Measurements from ENCODE around the gene TBCD.
A peak's percentile ranks its signal among the peaks of the same experiment; 100 is the strongest.

Gene TBCD

DNA sequence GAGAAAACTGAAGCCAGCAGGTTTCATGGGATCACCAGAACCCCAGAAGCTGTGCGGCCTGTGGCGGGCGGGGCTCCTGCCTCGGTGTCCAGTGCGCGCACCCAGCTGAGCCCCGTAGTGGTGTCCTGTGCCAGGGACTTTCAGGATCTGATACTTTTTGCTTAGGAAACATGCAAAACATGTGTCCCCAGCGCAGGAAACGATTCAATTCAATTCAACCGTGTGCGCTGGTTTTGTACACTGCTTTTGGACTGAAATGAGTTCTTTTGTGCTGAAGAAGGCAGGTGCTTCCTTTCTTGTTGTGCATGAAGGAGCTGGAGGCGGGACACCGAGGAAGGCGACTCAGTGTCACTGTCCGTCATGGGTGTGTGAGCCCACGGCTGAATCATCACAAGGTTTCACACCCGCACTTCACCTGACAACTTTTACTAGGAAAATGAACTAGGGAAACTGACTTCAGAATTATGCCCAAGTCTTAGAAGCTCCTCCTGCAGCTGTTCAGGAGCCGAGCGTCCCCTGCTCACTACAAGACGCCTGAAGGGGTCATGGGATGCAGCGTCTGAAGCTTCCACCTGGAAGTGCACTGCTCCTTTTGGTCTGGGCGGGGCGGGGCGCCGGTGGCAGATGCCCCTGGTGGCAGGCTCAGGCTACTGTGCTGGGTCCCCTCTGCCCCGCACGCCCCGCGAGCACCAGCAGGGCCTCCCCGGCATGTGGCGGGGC, 119.4 kb downstream of the TBCD start:
- peak in 6 of 42 donors; percentile 28 to 72 (median 60) for DNase-seq
- intact Hi-C loops (cut with DNase I) = no loop called here

DNA sequence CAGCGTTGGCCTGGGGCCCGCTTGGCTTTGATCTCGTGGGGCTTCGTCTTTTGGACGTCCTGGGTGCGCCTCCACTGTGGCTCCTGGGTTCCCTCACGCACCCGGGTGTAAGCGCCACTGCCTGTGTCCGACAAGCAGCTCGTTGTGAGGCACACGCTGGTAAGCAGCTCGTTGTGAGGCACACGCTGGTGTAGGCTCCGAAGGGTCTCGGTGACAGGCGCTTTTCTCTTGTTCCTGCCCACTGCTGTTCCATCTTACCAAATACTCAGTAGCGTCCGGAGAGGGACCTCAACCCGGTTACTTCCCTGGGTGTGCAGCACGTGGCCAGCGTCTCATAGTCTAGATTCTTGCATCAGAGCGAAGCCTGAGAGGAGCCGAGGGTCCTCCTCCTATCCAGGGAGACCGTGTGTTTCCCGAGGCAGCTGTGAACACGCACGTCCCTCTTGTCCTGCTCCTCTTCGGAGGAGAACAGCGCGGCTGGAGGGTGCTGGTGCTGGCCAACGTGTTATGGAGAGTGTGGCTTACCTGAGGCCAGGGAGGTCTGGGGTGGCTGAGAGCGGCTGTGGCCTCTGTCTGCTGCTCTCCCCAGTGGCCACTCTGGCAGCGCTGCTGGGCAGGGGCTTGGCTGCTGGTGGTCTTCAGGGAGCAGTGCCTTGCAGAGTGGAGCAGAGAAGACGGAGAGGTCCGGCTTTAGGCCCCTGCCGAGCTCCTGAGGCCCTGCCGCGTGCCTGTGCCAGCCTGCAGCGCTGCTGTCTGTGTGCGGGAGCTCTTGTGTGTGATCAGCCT, 120.1 kb downstream of the TBCD start:
- intact Hi-C loops (cut with DNase I) = no loop called here

DNA sequence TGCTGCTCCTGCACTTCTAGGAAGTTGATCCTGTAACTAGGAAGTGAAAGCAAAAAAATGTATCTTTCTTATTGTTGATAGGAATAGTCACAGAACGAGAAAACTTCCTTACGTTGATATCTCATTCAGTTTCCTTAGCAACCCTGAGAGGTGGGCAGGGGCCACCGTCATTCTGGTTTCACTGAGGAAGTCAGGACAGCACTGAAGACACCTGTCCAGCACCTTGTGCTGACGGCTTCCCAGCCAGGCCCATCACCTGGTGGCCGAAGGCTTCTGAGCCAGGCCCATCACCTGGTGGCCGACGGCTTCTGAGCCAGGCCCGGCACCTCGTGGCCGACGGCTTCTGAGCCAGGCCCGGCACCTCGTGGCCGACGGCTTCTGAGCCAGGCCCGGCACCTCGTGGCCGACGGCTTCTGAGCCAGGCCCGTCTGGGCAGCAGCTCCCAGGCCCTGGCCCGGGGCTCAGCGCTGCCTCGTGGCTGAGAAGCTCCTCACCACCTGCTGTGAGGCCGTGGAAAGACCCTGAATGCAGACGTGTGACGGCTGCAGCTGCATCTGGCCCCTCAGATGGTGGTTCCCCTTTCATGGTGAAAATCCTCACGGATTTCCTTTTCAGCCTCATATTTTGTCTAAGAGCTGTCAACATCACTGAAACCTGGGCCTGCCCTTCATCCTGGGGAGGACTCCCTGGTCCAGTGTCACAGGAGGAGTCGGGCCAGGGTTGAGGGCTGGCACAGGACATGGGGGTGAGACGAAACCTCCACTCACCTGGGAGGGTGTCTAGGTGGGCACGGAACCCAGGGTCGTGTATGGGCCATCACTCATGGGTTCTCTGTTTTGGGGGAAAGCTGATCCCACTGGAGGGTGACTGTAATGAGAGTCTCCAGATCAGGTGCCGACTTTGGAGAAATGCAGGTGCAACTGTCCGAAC, 121.0 kb downstream of the TBCD start:
- intact Hi-C loops (cut with DNase I) = no loop called here

More for the DNA sequence above, 120.1 kb downstream of the TBCD start:
- no peak for DNase-seq

DNA sequence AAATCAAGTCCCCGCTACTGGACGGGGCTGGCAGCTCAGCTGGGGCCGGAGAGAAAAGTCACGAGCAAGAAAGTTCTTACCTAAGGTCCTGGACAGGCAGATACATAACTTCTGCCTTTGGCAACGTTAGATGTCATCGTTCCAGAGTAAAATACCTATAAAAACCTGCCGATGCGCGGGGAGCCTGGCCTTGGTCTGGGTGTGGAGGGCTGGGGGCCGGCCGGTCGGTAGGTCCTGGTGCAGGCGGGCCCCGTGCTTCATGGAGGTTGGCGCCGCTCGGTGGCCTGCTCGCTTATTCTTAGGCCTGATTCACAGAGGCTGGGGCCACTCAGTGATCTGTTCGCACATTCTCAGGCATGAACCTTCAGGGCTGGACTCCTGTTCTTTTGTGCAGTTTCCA, 121.7 kb downstream of the TBCD start:
- intact Hi-C loops (cut with DNase I) = no loop called here
- DNase-seq = no peak

More for the DNA sequence above, 121.0 kb downstream of the TBCD start:
- no peak for DNase-seq

DNA sequence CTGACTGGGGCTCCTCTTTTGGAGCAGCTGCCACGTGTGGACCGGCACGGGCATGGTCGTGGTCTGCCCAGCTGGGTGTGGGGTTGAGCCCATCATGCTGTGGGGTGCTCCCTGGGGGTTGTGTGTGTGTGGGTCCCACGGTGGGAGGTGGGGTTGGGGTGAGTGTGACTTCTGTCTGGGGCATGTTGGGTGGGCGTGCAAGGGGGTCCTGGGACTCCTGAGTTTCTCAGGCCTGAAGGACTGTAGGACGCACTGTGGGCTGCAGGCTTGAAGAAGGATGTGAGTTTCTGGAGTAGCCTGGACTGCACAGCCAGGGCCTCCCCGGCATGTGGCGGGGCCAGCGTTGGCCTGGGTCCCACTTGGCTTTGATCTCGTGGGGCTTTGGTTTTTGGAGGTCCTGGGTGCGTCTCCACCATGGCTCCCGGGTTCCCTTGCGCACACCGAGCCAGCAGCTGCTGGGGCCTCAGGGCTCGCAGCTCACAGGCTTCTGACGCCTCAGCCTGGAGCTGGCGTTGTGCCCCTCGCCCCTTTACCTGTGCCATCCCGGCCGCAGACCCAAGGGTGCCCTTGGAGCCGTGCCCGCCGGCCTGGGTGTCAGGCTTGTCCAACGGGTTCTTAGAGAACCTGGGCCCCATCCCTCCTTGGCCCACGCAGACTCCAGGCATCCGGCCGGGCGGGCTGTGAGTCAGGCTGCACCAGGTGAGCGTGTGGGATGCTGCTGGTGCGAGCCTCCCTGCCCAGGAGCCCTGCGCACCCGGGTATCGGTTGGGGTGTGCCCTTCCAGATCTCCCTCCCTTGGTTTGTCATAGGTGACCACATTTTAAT, 122.4 kb downstream of the TBCD start:
- intact Hi-C loops (cut with DNase I) = no loop called here
- no peak for DNase-seq

DNA sequence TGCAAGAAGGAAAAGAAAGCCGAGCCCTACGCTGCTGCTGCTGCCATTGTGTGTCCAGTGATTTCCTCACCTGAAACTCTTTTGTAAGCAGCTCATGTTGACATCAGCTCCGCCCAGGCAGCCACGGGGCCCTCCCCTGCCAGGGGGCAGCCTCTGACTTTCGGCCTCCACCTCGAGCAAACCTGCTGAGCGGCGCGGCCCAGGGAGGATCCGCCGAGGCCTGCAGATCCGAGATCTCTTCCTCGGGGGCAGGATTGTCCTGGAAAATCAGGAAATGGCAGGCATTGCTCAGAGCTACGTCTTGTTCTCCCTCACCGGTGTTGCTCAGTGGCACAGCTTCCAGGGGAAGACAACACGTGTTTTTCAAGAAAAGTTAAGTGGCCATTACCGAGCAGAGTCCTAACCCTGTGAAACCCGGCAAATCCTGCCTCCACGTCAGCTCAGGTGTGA, 123.6 kb downstream of the TBCD start:
- intact Hi-C loops (cut with DNase I) = no loop called here
- no peak for DNase-seq

DNA sequence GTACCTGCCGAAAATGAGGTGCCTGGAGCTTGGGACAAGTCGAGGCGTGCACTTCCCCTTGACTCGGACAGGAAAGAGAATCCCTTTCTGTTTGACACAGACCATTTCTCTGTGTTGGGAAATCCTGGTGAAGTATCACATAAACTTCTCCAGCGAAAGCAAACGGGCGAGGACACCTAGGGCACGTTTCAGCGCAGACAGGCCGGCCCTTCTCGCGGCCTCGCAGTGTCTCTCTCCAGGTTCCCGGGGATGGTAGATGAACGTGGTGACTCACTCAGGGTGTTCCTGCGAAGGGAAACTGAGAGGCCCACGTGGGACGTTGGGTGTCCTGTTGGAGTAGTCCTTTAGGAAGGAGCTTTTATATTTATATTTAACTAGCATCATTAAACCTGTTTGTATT, 124.3 kb downstream of the TBCD start:
- intact Hi-C loops (cut with DNase I) = no loop called here
- DNase-seq = no peak

DNA sequence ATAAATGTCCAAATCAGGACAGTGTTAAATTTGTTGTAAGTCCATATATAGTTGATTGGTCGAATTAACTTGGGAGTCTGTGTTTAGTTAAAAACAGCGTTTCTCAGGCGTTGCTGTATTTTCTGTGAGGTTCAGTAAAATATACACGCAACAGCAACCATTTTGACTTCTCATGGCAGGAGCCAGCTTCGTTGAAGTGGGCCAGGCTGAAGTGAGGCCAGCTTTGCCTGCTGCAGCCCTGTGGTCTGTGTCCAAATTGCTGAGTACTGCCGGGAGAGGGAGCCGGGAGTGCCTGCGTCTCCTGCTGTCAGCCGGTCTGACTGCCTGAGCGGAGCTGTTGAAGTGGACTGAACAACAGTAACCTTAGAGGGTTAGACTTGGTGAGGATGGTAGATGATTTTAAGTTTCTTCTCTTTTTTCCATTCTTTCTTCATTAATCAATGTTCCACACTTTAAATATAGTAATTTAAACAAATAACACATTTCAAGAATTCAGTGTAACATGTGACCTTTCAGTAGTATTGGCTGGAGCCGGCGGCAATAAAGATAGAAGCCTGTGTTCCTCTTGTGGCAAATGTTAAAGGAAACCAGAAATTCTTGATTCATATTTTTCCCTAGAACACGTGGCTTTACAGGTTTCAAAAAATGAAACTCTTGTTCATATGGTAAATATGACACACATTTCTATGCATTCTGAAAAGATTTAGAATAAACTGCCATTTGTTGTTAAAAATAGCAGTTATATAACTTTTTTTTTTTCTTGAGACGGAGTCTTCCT, 124.9 kb downstream of the TBCD start:
- intact Hi-C loops (cut with DNase I) = no loop called here
- DNase-seq = peak; percentile 59 to 90 (median 78)

DNA sequence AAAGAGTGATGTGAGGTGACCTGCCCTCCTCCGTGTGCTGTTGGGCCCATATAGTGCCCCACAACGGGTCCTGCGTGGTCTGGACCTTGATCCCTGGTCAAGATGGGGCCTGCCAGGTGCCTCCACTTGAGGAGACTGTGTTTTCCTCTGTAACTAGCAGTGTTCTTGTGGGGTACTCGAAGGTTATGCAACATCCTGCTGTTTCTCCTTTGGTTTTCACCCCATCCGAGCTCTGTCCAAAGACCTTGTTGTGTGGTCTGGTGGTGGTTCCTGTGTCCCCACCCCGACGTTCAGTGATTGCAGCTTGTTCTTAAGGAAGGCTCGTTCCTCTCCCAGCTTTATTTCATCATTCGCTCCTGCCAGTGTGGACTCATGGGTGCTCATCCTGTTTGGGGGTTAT, 126.7 kb downstream of the TBCD start:
- intact Hi-C loops (cut with DNase I) = no loop called here
- DNase-seq = no peak

DNA sequence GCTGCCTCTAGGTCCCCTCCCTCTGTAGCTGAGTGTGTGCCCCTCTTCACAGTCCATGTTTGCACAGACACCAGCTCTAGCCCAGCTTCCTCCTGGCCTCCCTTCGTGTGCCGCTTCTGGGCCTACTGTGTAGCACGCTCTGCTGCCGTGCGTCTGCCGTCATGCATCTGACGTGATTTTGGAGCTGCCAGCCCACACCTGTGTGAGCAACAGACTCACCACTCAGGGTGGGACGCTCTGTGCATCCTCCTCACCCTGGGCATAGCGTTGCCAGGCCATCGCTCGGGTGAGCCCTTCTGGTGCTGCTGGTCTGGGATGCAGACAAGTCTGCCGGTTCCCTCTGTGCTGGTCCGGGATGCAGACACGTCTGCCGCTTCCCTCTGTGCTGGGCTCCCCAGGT, 127.4 kb downstream of the TBCD start:
- intact Hi-C loops (cut with DNase I) = no loop called here
- no peak for DNase-seq

DNA sequence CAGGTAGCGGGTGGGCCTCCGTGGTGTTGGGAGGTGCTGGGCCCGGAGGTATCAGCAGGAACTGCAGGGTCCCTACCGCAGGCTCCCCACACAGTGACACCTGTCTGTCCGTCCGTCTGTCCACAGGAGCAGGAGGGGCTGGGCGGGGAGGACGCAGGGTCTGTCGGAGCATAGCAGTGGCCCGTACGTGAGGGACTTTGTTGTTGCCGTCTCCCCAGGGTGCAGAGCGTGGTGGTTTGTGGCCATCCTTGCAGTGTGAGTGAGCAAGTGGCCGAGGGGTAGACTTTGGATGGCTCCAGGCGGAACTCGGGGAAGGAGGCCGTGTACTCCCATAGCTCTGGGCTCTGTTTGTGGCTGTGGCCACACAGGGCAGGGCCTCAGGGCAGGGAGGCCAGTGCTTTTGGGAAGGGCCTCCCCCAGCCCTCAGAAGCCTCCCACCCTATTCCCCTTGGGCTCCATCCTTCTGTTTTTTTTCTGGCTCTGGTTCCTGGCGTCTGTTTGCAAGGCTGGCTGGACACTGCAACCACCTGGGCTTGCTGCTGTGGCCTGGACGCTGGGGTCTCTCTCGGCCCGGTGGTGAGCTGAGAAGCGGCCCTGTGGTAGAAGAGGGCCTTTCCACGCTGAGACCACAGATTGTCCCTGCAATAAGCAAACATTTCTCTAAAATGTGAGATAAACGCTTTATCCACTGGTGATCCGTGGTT, 128.9 kb downstream of the TBCD start:
- DNase-seq = no peak
- intact Hi-C loops (cut with DNase I) = no loop called here

DNA sequence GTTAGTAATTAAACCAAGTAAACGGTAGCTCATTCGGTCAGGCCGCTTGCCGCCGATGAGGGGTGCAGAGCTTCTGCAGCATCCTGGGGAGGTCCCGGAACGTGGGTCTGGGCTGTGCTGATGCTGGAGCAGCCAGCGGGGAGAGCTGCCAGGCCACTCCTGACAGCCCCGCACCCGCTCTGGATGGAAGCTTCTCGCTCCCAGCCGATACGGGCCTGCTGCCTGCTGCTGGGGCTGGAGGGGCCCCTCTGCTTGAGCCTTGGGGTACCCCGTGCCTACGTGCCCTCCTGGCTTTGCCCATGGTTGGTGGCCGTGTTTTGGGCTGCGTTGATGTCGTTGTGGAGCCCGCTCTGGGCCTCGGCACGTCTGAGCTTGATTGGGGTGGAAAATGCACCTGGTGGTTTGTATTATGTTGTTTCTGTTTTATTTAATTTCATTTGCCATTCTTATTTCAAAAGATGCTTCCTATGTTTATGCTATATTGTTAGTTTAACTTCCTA, 129.5 kb downstream of the TBCD start:
- DNase-seq = peak in 8 of 42 donors; percentile 22 to 54 (median 38)
- intact Hi-C loops (cut with DNase I) = no loop called here

DNA sequence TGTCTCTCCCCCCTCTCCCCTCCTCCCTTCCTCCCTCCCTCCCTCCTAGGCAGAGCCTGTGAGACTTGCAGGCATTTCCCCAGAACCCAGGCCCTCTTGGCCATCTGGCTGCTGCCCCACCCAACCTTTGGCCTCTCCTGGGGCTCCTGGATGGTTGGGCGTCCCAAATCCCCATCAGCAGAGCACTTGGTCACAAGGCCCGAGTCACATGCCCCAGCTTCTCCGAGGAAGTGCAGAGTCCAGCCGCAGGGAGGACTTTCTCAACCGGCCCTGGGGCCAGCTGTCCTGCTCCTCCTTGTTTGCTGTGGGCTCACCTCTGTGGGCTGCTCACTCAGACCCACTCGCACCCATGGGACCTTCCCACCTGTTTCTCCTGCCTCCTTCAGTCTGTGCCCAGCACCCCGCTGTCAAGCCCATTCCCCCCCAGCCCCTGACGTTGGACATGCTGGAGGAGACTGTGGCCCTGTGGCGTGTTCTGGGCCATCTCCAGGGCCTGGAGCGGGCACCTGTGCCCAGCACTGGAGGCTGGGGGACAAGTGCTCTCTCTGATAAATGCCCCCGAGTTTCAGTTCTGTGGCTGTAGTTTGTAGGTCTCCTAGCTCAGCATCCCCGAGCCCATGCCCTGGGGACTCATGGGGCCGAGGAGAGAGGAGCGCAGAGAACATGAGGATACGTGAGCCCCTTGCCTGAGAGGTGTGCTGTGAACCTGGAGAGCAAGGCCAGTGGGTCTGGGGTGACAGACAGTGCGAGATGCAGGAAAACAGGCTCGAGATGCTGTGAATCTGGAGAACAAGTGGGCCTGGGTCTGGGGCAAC, 130.2 kb downstream of the TBCD start:
- intact Hi-C loops (cut with DNase I) = no loop called here
- DNase-seq = peak in 38 of 42 donors; percentile 27 to 75 (median 55)

DNA sequence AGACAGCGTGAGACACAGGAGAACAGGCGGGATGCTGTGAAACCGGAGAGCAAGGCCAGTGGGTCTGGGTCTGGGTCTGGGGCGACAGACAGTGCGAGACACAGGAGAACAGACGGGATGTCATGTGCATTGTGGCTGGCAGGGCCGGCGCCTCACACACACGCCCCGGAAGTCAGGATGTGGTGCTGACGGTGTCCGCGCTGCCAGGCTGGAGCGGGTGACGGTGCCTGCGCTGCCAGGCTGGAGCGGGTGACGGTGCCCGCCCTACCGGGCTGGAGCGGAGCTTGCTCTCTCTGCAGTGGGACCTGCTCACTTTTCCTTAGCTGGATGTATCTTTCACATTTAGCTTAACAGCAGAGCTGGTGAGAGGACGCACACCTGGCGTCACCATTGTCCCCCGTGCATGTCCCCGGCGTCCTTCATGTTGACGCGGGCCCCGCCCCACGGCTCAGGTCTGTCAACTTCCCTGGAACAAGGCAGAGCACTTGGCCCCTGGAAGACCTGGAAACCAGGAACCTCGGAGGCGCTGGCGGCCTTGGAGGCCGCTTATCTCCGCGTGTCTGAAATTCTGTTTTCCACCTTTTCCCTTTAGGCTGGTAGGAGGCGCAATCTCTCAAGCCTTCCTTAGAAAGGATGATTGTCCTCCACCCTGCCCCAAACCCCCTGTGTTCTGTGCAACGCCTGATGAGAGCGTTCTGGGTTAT, 131.0 kb downstream of the TBCD start:
- DNase-seq = no peak
- intact Hi-C loops (cut with DNase I) = no loop called here

DNA sequence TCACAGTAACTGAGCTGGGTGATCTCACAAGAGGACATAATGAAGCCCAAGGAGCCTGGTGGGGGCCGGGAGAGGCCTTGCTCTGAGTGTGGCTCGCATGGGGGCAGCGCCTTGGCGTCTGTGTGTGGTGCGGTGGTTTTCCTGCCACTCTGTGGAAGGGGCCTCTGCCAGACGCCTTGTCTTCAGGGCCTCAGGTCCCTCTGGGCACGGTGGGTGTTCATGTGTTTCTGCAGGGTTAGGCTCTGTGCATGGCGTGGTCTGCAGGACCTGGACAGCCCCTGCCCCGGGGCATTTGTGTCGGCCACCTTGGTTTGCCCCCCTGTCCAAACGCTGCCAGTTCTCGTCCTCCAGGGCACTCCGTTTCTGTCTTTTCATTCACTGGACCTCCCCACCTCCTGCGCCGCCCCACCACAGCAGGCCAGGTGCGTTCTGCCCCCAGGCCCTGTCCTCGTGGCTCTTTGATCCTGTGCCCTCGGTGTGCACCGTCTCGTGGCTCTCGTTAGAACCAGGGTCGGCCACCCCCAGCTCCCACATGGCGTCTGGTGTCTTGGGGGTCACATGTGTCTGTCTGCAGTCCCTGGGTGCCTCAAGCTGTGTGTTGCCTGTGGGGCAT, 131.7 kb downstream of the TBCD start:
- intact Hi-C loops (cut with DNase I) = no loop called here
- no peak for DNase-seq
